Measurements from ENCODE around the gene ZNF470. TPM values are rescaled to one million over a fixed set of nuclear protein-coding genes. Genes with fewer than 3 reads are reported as not detected.

ZNF470 gene
- total RNA-seq, 2 donors from 2014 or later, result 1.8 to 2.5 TPM

- no peaks in the 10 kb centered on the region for H3K27me3 ChIP-seq
- no peak overlapping the region for H3K9ac ChIP-seq (ENCODE audit: low read depth in 2 of 2, low read length in 2 of 2)
- DNase-seq, result no peak
- intact Hi-C loops (cut with DNase I), result no loop called here
- H3K4me3 ChIP-seq, result no peak overlapping the region
- no peak overlapping the region for H3K27ac ChIP-seq
- TF ChIP-seq, protein P1, sequence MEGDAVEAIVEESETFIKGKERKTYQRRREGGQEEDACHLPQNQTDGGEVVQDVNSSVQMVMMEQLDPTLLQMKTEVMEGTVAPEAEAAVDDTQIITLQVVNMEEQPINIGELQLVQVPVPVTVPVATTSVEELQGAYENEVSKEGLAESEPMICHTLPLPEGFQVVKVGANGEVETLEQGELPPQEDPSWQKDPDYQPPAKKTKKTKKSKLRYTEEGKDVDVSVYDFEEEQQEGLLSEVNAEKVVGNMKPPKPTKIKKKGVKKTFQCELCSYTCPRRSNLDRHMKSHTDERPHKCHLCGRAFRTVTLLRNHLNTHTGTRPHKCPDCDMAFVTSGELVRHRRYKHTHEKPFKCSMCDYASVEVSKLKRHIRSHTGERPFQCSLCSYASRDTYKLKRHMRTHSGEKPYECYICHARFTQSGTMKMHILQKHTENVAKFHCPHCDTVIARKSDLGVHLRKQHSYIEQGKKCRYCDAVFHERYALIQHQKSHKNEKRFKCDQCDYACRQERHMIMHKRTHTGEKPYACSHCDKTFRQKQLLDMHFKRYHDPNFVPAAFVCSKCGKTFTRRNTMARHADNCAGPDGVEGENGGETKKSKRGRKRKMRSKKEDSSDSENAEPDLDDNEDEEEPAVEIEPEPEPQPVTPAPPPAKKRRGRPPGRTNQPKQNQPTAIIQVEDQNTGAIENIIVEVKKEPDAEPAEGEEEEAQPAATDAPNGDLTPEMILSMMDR (IDR thresholded peaks at IDR 0.05), result no peak
- H3K36me3 ChIP-seq, result no peaks in the 10 kb centered on the region
- no peaks in the 10 kb centered on the region for H3K9me3 ChIP-seq
- H3K4me1 ChIP-seq, result no peaks in the 10 kb centered on the region
Observed at GRCh38 chr19:56543776-56544175, 23.5 kb upstream of the ZNF470 start.

- no peaks in the 10 kb centered on the region for H3K36me3 ChIP-seq
- H3K9me3 ChIP-seq, result no peaks in the 10 kb centered on the region
- DNase-seq, result no peak
- TF ChIP-seq, protein P1 (IDR thresholded peaks at IDR 0.05), result no peak
- intact Hi-C loops (cut with DNase I), result no loop called here
- no peaks in the 10 kb centered on the region for H3K4me1 ChIP-seq
- H3K27me3 ChIP-seq, result no peaks in the 10 kb centered on the region
- no peak overlapping the region for H3K27ac ChIP-seq
- H3K4me3 ChIP-seq, result no peak overlapping the region
- no peak overlapping the region for H3K9ac ChIP-seq (ENCODE audit: low read depth in 2 of 2, low read length in 2 of 2)
Observed at GRCh38 chr19:56547535-56547934, 19.7 kb upstream of the ZNF470 start.

DNA sequence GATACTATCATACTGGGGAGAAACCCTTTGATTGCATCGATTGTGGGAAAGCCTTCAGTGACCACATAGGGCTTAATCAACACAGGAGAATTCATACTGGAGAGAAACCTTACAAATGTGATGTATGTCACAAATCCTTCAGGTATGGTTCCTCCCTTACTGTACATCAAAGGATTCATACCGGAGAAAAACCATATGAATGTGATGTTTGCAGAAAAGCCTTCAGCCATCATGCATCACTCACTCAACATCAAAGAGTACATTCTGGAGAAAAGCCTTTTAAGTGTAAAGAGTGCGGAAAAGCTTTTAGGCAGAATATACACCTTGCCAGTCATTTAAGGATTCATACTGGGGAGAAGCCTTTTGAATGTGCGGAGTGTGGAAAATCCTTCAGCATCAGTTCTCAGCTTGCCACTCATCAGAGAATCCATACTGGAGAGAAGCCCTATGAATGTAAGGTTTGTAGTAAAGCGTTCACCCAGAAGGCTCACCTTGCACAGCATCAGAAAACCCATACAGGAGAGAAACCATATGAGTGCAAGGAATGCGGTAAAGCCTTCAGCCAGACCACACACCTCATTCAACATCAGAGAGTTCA, 12.9 kb upstream of the ZNF470 start:
- no peak for DNase-seq
- Histone ChIP-seq H3K27ac (no peak overlapping the region), H3K4me3 (no peak overlapping the region), H3K27me3 (no peaks in the 10 kb centered on the region), H3K36me3 (no peaks in the 10 kb centered on the region), H3K4me1 (no peaks in the 10 kb centered on the region), H3K9me3 (peaks cover 20% of the 10 kb centered on the region), H3K9ac (ENCODE audit: low read depth in 2 of 2, low read length in 2 of 2) (no peak overlapping the region)
- TF ChIP-seq, protein P1 (IDR thresholded peaks at IDR 0.05), result no peak
- intact Hi-C loops (cut with DNase I), result no loop called here

DNA sequence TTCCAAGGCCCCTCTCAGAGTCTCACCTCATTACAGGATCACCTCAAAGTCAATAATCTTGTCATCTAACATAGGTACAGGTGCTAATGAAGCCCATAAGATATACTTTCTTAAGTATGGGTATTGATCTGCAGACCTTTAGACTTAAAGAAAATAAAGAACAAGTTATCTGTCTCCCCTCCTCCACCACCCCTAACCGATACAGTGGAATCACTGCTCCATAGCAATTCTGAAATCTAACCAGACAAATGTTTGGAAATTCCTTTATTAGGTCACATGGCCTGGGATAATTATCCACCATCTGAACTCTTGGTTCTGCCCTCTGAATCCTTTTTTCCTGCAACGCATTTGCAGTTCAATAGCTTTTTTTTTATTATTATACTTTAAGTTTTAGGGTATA, 4.5 kb upstream of the ZNF470 start:
- H3K36me3 ChIP-seq, result no peaks in the 10 kb centered on the region
- no peak overlapping the region for H3K9ac ChIP-seq (ENCODE audit: low read depth in 2 of 2, low read length in 2 of 2)
- TF ChIP-seq, protein P1 (IDR thresholded peaks at IDR 0.05), result no peak
- no peaks in the 10 kb centered on the region for H3K4me1 ChIP-seq
- no peaks in the 10 kb centered on the region for H3K27me3 ChIP-seq
- peaks cover 11% of the 10 kb centered on the region for H3K9me3 ChIP-seq
- no peak overlapping the region for H3K27ac ChIP-seq
- H3K4me3 ChIP-seq, result no peak overlapping the region
- intact Hi-C loops (cut with DNase I), result no loop called here
- DNase-seq, result no peak

- no peaks in the 10 kb centered on the region for H3K36me3 ChIP-seq
- H3K9me3 ChIP-seq, result peaks cover 13% of the 10 kb centered on the region
- peak overlapping the region; percentile 72 to 76 for H3K9ac ChIP-seq (ENCODE audit: low read depth in 2 of 2, low read length in 2 of 2)
- H3K27me3 ChIP-seq, result no peaks in the 10 kb centered on the region
- TF ChIP-seq, protein P1 (IDR thresholded peaks at IDR 0.05), result no peak
- peak overlapping the region; percentile 97 for H3K4me3 ChIP-seq
- peak; percentile 67 for DNase-seq
- intact Hi-C loops (cut with DNase I), result no loop called here
- H3K27ac ChIP-seq, result peak overlapping the region; percentile 72
- H3K4me1 ChIP-seq, result no peaks in the 10 kb centered on the region
Observed at GRCh38 chr19:56566904-56567273, 379 bp upstream of the ZNF470 start.
